ENCODE results near the gene TPP2. TPM values are rescaled to one million over a fixed set of nuclear protein-coding genes. Genes with fewer than 3 reads are reported as not detected.

The TPP2 gene
- total RNA-seq, 1 experiment from 2014 or later, result 68.3 TPM

- ChIA-PET CTCF (no interaction called here), POLR2A (no interaction called here)
- H3K27me3 Mint-ChIP-seq (ENCODE audit: low read depth), result no peaks in the 10 kb centered on the region
- no peak overlapping the region for H3K4me3 Mint-ChIP-seq
- ATAC-seq, result no peak
- TF ChIP-seq CDX4 (CRISPR knock-in tag; IDR thresholded peaks at IDR 0.05; ENCODE audit: borderline replicate concordance), result no peak
- TF ChIP-seq MYBL2 (CRISPR knock-in tag; IDR thresholded peaks at IDR 0.05), result no peak
- no peak for TF ChIP-seq ZNF121 (CRISPR knock-in tag; IDR thresholded peaks at IDR 0.05)
- no peak for TF ChIP-seq ZNF671 (CRISPR knock-in tag; IDR thresholded peaks at IDR 0.05)
- no peak for TF ChIP-seq GABPB1 (CRISPR knock-in tag; IDR thresholded peaks at IDR 0.05)
- TF ChIP-seq GTF2I (CRISPR knock-in tag; conservative IDR thresholded peaks at IDR 0.05), result no peak
- no peak for TF ChIP-seq CTCF (IDR thresholded peaks at IDR 0.05)
- no peak for TF ChIP-seq PREB (CRISPR knock-in tag; IDR thresholded peaks at IDR 0.05; ENCODE audit: borderline replicate concordance)
- TF ChIP-seq HMGXB4 (CRISPR knock-in tag; IDR thresholded peaks at IDR 0.05), result no peak
- no peak for TF ChIP-seq ZNF219 (CRISPR knock-in tag; IDR thresholded peaks at IDR 0.05; ENCODE audit: borderline replicate concordance)
- TF ChIP-seq NFATC4 (CRISPR knock-in tag; IDR thresholded peaks at IDR 0.05), result no peak
- no peak for TF ChIP-seq JUN (CRISPR knock-in tag; IDR thresholded peaks at IDR 0.05)
- TF ChIP-seq ZNF138 (CRISPR knock-in tag; conservative IDR thresholded peaks at IDR 0.05), result no peak
- no peak for TF ChIP-seq CBFB (CRISPR knock-in tag; IDR thresholded peaks at IDR 0.05; ENCODE audit: low read depth)
- no peak for TF ChIP-seq SMAD3 (CRISPR knock-in tag; IDR thresholded peaks at IDR 0.05; ENCODE audit: borderline replicate concordance)
- no peak for TF ChIP-seq ETV6 (CRISPR knock-in tag; IDR thresholded peaks at IDR 0.05)
- TF ChIP-seq STAT6 (CRISPR knock-in tag; conservative IDR thresholded peaks at IDR 0.05; ENCODE audit: low read depth), result no peak
- TF ChIP-seq IRF2 (CRISPR knock-in tag; IDR thresholded peaks at IDR 0.05; ENCODE audit: borderline replicate concordance, low read depth), result no peak
- H3K4me1 Mint-ChIP-seq, result no peaks in the 10 kb centered on the region
- DNase-seq (ENCODE audit: low spot score), result no peak
- H3K9me3 Mint-ChIP-seq, result no peaks in the 10 kb centered on the region
- peaks cover 74% of the 10 kb centered on the region for H3K36me3 Mint-ChIP-seq
- H3K27ac Mint-ChIP-seq, result no peak overlapping the region
Measured at GRCh38 chr13:102638741-102639140, 42.0 kb downstream of the TPP2 start.

- peaks cover 70% of the 10 kb centered on the region for H3K36me3 Mint-ChIP-seq
- POLR2A ChIA-PET, result no interaction called here
- no peak overlapping the region for H3K27ac Mint-ChIP-seq
- H3K4me3 Mint-ChIP-seq, result no peak overlapping the region
- TF ChIP-seq ZNF138 (CRISPR knock-in tag; conservative IDR thresholded peaks at IDR 0.05) (no peak), NR2C2 (CRISPR knock-in tag; IDR thresholded peaks at IDR 0.05) (no peak), ZSCAN18 (CRISPR knock-in tag; IDR thresholded peaks at IDR 0.05) (no peak), MXD4 (CRISPR knock-in tag; IDR thresholded peaks at IDR 0.05; ENCODE audit: borderline replicate concordance) (no peak), PRDM15 (CRISPR knock-in tag; IDR thresholded peaks at IDR 0.05) (no peak)
- ATAC-seq, result no peak
- CTCF ChIA-PET, result no interaction called here
- no peaks in the 10 kb centered on the region for H3K4me1 Mint-ChIP-seq
- no peaks in the 10 kb centered on the region for H3K27me3 Mint-ChIP-seq (ENCODE audit: low read depth)
- DNase-seq (ENCODE audit: low spot score), result no peak
- no peaks in the 10 kb centered on the region for H3K9me3 Mint-ChIP-seq
Measured at GRCh38 chr13:102642029-102642428, 45.2 kb downstream of the TPP2 start.
